Hepatocyte (in vitro differentiated cells): ENCODE data around the gene COG2.

Experiments used
- EZH2 ChIP-seq: fragments of 200-600 bp; sonication (generic); IDR thresholded peaks from 2 replicates; pipeline ENCODE4 v1.6.1; 2016; ENCODE audit warnings: antibody characterized with exemption, mild to moderate bottlenecking, borderline replicate concordance
- EZH2phosphoT487 ChIP-seq: fragments of 200-600 bp; sonication (generic); IDR thresholded peaks from one replicate; pipeline ENCODE4 v1.6.1; 2018; ENCODE audit warnings: antibody characterized with exemption, mild to moderate bottlenecking, low read depth, moderate library complexity; ENCODE audit not compliant: unreplicated experiment, severe bottlenecking
- TF ChIP-seq, protein P1 (sequence below): fragments of 200-600 bp; sonication (generic); IDR thresholded peaks from 2 replicates; pipeline ENCODE4 v1.5.1; 2016; ENCODE audit warnings: antibody characterized with exemption, mild to moderate bottlenecking; ENCODE audit not compliant: poor library complexity

DNA sequence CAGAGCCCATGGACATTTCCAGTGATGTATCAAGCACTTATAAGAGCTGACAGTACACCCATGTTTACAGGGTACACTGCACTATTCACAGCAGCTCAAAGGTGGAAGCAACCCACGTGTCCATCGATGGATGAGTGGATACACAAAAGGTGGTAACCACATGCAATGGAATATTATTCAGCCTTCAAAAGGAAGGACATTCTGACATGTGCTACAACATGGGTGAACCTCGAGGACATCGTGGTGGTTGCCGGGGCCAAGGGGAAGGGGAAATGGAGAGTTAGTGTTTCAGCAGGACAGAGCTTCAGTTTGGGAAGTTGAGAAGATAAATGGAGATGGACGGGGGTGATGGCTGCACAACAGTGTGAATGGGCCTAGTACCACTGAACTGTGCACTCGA lies 62.5 kb downstream of the COG2 start:
- TF ChIP-seq, protein P1, sequence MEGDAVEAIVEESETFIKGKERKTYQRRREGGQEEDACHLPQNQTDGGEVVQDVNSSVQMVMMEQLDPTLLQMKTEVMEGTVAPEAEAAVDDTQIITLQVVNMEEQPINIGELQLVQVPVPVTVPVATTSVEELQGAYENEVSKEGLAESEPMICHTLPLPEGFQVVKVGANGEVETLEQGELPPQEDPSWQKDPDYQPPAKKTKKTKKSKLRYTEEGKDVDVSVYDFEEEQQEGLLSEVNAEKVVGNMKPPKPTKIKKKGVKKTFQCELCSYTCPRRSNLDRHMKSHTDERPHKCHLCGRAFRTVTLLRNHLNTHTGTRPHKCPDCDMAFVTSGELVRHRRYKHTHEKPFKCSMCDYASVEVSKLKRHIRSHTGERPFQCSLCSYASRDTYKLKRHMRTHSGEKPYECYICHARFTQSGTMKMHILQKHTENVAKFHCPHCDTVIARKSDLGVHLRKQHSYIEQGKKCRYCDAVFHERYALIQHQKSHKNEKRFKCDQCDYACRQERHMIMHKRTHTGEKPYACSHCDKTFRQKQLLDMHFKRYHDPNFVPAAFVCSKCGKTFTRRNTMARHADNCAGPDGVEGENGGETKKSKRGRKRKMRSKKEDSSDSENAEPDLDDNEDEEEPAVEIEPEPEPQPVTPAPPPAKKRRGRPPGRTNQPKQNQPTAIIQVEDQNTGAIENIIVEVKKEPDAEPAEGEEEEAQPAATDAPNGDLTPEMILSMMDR = no peak
- no peak for TF ChIP-seq EZH2
- TF ChIP-seq EZH2phosphoT487 = no peak
